HK-2 (cell line): ENCODE measurements around the gene UGDH.
A peak's percentile ranks its signal among the peaks of the same experiment; 100 is the strongest.
"Not testable (repeated sequence)": the region's sequence is repeated elsewhere in the genome, so short reads cannot be mapped to it uniquely, and the experiment has no call there.

ENCODE experiments used
- DNase-seq: peaks from one replicate; pipeline ENCODE4 v3.0.0-alpha.2; 2018; ENCODE audit not compliant: unreplicated experiment

The UGDH gene

DNA sequence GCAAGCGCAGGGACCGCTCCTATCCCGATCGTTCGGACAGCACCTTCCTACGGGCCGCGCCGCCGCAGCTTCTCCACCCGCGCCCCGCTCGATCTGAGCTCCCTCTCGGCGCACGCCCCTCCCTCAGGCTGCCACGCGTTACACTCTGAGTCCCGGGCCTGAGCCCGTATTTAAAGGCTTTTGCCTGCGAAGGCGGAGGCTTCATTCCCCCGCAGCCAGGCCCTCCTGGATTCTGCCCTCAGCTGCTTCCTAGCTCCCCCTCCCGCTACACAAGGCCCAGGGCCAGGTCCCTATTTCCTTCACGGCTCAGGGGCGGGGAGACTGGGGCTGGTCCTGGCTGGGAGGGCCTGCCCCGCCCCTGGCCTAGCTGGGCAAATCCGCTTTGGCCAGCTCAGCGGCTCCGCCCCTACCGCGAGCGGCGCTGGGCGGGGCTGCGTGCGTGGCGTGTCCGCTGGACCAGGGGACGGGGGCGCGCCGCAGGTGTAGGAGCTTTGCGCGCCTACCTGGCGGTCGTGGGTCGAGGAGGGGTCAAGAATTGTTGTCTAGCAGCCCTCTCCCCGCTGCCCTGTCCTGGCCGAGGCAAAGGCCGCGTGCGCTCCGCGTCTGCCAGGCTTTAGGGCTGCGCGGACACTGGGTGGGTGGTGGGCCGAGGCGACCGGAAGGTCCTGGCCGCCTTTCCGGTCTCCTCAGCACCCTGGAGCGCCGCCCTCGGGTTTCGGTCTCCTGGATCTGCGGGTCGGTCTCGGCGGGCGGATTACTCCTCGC lies at the start of gene UGDH:
Gene UGDH, minus strand, starts transcription at position 144 of the 765 bp plus-strand sequence. CDS start 5,927 bp downstream, outside the sequence.
- DNase-seq, result peak; percentile 98

DNA sequence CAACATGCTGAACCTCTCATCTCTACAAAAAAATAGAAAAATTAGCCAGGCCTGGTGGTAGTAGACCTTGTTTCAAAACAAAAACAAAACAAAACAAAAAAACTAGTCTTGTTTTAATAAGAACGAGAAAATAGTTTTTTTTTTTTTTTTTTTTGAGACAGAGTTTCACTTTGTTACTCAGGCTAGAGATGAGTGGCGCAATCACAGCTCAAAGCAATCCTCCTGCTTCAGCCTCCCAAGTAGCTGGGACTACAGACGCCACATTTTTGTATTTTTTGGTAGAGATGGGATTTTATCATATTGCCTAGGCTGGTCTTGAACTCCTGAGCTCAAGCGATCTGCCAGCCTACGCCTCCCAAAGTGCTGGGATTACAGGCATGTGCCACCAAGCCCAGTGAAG lies 47.7 kb upstream of the UGDH start:
- no peak for DNase-seq

DNA sequence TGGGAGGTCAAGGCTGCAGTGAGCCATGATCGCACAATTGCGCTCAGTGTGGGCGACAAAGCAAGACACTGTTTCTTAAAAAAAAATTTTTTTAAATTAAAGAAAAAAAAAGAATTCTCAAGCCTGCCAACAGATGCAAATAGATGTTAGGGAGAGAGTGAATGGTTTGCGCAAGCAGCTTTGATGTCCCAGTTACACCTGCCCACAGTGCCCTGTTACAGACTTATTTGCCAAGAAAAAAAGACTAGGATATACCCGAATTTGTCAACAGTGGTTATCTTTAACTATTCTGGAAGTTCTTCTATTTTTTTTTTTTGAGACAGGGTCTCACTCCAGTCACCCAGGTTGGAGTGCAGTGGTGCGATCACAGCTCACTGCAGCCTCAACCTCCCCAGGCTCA lies 44.3 kb upstream of the UGDH start:
- no peak for DNase-seq

DNA sequence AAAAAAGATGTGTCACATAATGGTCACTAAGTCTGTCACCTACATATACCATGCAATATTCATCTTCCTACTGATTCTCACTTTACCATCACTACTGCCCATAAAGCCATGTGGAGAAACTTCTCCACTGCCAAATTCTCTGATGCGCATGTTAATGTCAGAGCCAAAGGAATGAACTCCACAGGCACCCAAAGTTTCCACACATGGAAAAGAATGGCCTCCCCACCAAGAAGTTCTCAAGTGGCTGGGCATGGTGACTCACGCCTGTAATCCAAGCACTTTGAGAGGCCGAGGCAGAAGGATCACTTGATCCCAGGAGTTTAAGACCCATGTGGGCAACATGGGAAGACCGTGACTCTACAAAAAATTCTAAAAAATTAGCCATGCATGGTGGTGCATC lies 43.8 kb upstream of the UGDH start:
- no peak for DNase-seq

DNA sequence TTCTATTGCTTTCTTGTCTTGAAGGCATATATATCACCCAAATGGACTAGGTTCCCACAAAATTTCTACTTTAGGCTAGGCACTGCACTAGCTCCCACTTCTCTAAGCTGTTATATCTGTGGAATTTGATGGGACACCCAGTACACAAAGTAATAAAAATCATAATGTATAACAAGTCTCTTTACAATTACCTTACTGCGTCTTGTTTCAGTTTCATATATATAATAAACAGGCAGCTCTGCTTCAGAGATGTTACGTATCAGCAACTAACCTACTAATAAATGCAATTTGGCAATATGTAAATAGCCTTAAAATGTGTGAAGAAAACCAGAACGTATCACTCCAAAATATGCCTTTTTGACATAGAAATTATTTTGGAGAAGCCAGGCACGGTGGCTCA lies 42.0 kb upstream of the UGDH start:
- no peak for DNase-seq

DNA sequence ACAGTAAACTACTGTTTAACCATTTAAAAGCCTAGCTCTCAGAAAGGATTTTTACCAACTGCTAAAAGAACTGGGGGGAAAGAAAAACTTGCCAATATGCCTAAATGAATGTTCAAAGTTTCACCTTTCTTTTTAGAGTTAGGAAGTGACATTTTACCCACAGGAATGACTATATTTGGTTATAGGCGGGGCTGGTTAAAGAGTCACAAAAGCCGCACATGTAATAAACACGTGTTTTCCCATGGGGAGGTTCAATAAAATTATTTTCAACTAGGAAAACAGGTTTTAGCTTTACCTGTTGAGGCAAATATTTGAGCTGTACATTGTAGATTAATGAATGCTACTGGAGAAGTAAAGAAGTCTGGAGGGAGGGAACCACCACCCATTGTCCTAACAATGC lies 41.6 kb upstream of the UGDH start:
- DNase-seq, result no peak

DNA sequence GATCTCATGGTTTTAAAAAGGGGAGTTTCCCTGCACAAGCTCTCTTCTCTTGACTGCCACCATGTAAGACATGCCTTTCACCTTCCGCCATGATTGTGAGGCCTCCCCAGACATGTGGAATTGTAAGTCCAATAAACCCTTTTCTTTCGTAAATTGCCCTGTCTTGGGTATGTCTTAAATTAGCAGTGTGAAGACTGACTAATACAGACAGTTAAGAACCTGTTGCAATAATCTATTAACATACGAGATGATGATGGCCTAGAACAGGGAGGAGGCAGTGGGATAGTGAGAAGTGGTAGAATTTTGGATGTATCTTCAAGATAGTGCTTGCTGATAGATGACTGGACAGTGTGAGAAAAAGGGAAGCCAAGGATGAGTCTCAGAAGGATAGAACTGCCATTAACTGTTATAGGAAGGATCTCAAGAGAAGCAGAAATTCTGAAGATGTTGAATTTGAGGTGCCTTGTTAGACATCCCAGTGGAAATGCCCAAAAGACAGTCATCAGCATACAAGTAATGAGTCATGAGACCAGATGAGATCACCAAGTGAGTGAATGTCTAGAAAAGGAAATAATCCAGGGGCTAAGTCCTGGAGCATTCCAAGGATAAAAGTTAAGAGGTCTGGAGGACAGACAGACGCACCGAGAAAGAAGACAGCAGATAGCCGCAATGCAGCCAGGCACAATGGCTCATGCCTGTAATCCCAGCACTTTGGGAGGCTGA lies 38.8 kb upstream of the UGDH start:
- no peak for DNase-seq

DNA sequence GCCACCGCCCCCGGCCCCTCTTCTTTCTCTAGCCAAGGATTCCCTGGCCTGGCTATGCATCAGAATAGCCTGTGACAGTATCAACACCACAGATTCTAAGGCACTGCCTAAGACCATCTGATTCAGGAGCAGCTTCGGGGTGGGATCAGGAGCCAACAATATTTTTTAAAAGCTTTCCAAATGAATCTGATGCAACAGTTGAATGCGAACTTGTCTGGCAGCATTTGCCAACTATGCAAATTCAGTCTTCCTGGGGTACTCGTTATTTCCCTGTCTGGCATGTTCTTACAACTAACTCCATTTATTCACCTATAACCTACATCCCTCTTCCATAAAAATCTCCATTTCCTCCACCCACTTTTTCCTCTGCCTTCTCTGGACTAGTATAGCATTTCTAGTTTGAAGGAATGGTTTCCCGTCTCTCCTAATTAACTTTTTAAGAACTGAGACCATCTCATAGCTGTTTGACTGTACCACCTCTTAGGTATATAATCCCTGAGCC lies 36.2 kb upstream of the UGDH start:
- DNase-seq, result no peak

DNA sequence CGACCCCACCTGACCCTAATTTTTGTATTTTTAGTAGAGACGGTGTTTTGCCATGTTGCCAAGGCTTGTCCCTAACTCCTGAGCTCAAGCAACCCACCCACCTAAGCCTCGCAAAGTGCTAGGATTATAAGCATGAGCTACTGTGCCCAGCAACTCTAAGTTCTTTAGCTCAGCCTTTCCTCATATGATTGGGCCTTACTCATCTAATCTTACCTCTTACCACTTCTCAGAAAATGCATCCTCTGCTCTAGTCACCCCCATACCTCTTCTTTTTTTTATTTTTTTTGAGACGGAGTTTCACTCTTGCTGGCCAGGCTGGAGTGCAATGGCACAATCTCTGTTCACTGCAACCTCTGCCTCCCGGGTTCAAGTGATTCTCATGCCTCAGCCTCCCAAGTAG lies 35.6 kb upstream of the UGDH start:
- DNase-seq, result no peak

DNA sequence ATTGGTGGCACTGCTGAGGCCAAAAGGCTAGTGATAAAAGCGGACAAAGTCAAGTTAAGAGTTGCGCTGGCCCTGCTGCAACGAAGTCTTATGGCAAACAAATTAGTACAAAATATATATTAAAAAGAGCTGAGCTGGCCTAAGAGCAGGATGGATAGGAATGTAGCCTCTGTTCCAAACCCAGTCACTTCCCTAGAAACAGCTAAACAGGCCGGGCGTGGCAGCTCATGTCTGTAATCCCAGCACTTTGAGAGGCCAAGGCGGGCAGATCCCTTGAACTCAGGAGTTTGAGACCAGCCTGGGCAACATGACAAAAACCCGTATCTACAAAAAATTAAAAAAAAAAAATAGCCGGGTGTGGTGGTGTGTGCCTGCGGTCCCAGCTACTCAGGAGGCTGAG lies 32.4 kb upstream of the UGDH start:
- DNase-seq, result no peak

DNA sequence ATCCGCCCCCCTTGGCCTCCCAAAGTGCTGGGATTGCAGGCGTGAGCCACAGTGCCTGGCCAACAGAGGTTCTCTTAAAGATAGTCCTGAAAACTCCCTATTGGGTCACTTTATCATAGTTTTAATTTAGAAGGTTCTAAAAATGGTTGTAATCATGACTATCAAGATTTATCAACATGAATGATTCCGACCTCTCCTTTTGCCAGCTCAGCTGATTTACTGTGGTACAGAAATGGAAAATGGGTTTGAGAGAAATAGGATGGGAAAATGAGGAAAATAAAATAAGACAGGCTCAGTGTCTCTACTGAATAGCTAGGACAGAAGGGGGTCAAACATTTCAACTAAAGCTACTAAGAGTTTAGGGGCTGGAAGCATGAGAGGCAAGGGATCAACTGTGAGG lies 28.2 kb upstream of the UGDH start:
- DNase-seq, result no peak

DNA sequence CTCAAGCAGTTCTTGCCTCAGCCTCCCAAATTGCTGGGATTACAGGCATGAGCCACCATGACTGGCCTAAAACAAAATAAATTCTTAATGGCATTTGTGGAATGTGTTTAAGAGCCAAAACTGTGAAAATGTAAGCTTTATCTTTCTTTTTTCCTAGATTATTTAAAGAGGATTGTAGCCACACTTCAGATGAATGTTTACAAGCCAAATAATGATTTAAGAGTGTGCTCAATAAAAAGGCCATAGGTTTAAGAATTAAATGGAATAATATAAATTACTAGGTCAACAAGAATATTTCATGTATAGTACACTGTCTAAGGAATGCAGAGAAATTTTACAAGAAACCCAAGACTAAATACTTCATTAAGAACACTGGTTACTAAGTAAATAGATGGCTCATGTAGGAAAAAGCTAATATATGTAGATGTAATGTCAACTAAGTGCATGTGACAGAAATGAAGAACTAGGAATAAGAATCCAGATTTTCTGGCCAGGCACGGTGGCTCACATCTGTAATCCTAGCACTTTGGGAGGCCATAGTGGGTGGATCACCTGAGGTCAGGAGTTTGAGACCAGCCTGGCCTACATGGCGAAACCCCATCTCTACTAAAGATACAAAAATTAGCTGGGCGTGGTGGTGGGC lies 21.3 kb upstream of the UGDH start:
- DNase-seq, result no peak

DNA sequence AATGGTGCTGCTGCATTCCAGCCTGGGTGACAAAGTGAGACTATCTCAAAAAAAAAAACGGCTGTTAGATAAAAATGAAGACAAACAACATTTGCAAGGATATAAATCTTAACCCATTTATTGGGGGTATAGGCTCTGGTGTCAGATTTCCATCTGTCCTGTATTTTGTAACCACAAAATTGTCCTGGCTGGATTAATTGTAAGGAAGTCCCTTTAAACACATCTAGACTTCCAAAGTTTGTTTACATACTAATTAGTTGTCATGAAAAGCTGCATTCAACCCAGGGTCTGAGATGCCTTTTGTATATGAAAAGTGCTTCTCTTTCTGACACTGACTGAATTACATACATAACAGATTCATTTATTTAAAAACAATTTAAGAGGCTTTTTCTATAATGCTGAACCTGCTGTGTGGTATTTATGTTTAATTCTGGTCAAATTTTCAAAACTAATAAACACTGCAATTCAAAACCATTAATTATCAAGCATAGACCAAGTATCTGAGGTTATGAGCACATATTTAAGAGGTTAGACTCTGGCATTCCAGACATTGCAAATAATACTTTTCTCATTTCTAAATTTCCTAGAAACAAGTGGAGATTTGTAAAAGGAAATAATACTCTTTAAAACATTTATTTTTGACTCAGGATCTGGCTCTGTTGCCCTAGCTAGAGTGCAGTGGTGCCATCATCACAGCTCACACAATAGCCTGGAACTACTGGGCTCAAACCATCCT lies 17.5 kb upstream of the UGDH start:
- no peak for DNase-seq

DNA sequence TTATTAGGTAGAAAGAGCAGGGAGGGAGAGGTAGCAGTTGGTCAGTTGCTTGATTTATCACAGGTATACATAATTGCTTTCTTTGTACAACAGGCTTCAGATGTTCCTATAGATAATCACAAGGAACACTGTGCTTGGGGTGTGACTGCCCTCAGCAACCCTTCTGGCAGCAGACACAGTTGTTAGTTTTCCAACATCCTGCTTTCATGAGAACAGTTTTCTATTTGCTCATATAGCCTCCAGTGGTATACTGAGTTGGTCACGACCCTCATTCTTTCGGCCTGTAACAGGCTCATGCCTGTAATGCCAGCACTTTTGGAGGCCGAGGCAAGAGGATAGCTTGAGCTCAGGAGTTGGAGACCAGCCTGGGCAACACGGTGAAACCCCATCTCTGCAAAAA lies 16.8 kb upstream of the UGDH start:
- not testable (repeated sequence) for DNase-seq

DNA sequence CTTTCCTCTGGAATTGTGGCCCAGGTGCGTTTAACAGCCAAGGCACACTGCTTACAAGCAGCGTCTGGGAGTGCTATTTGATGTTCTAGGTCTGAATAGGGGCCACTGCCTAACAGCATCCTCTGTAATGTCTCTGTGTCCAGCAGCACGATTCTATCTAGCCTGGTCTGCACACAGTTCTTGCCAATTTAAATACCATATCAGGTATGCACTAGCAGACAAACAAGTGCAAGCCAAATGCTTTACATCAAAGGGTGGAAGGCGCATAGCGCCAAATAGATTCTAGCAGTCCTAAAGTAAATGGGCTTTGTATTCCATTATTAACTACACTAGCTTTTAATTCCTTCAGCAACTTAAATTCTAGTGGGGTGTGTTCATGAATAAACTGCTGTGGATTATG lies 15.8 kb upstream of the UGDH start:
- no peak for DNase-seq

DNA sequence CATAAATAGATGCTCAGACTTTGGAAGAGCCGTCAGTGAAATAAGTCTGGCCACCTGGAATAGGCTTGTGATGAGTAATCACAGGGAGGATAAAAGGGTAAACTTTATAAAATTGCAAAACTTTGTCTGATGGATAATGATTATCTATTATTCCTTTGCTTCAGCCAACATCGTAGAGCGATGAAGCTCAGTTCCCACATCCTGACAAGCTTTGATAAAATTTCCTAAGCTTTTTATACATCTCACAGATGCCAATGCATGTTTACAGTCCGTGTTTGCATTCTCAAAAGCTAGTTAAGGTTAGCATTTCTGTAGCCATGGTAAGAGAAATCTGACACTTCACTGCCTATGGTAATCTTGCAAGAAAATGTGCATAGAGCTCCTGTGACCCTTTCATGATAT lies 15.4 kb upstream of the UGDH start:
- no peak for DNase-seq

DNA sequence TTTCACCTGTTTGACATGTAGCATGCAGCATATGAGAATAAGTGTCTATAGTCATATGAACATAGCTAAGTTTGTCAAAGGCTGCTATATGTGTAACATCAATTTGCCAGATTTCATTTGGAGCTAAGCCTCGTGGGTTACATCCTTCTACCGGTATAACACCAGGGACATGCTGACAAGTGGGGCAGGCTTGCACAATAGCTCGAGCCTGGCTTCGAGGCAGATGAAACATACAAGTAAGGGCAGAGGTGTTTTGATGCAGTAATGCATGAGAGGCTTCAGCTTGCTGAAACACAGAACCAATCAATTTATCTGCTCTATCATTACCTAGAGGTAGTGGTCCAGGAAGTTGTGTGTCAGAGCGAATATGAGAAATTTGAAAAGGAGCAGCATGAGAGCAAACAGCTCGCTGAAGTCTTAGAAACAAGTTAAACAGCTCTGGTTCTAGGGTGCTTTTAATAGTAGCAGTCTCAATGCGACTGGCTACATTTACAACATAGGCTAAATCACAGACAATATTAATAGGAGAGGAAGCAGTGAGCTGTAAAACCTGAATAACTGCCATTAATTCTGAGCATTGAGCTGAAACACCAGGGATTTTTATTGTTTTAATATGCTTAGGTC lies 14.9 kb upstream of the UGDH start:
- DNase-seq, result no peak

DNA sequence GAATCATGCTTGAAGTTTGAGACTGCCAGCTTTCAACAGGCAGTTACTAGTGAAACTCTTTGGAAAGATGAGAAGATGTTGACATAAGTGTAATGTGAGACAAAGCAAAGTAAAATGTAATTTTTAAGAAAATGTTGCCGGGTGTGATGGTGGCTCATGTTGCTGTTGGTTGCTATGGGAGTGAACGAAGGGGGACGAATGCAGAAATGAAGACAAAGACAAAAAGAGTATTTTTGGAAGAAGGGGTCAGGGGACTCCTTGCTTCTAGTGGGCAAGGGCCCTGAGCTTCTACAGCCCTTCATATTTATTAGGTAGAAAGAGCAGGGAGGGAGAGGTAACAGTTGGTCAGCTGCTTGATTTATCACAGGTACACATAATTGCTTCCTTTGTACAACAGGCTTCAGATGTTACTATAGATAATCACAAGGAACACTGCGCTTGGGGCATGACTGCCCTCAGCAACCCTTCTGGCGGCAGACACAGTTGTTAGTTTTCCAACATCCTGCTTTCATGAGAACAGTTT lies 11.9 kb upstream of the UGDH start:
- DNase-seq, result no peak

DNA sequence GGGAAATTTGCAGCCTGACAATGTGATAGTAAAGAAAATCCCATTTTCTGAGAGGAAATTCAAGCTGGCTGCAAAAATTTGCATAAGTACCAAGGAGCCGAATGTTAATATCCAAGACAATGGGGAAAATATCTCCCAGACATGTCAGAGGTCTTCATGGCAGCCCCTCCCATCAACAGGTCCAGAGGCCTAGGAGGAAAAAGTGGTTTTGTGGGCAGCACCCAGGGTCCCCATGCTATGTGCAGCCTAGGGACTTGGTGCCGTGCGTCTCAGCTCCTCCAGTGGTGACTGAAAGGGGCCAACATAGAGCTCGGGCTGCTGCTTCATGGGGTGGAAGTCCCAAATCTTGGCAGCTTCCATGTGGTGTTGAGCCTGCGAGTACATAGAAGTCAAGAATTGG lies 6.3 kb upstream of the UGDH start:
- DNase-seq, result no peak

DNA sequence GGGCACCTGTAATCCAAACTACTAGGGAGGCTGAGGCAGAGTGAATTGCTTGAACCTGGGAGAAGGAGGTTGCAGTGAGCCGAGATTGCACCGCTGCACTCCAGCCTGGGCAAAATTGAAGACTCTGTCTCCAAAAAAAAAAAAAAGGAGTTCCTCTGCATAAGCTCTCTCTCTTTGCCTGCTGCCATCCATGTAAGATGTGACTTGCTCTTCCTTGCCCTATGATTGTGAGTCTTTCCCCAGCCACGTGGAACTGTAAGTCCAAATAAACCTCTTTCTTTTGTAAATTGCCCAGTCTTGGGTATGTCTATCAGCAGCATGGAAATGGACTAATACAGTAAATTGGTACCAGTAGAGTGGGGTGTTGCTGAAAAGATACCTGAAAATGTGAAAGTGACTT lies 5.0 kb upstream of the UGDH start:
- DNase-seq, result not testable (repeated sequence)

DNA sequence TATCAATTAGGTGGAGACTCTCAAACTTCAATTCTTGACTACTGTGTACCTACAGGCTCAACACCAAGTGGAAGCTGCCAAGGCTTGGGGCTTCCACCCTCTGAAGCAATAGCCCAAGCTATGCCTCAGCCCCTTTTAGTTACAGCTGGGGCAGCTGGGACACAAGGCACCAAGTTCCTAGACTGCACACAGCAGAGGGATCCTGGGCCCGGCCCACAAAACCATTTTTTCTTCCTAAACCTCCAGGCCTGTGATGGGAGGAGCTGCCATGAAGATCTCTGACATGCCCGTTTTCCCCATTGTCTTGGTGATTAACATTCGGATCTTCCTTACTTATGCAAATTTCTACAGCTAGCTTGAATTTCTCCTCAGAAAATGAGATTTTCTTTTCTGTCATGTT lies 3.4 kb upstream of the UGDH start:
- no peak for DNase-seq
